Astrocyte (in vitro differentiated cells and primary cell): ENCODE data around the gene PPP1R16B. TPM values are rescaled to one million over a fixed set of nuclear protein-coding genes. Genes with fewer than 3 reads are reported as not detected.

Experiments
- DNase-seq: peaks from one replicate; pipeline ENCODE4 v3.0.0-alpha.2; 2010; ENCODE audit warnings: low read depth
- FAIRE-seq: peaks from 2 replicates; lab custom pipeline; 2011; peaks lifted over from hg19 to GRCh38; lab: Jason Lieb, UNC
- H2AFZ ChIP-seq: 2 replicates; pipeline ENCODE4 v1.6.0; 2012; ENCODE audit warnings: low read depth, low read length, inconsistent platforms
- H3K27ac ChIP-seq: 2 replicates; pipeline ENCODE4 v1.5.1; 2011; ENCODE audit warnings: low read depth, low read length, inconsistent platforms
- H3K27me3 ChIP-seq: 2 replicates; pipeline ENCODE4 v1.6.0; 2011; ENCODE audit warnings: low read length, inconsistent platforms; ENCODE audit not compliant: insufficient read depth
- H3K36me3 ChIP-seq: 2 replicates; pipeline ENCODE4 v1.5.1; 2011; ENCODE audit warnings: low read length, inconsistent platforms; ENCODE audit not compliant: insufficient read depth
- H3K4me1 ChIP-seq: 2 replicates; pipeline ENCODE4 v1.5.1; 2011; ENCODE audit warnings: low read length, inconsistent platforms; ENCODE audit not compliant: insufficient read depth
- H3K4me2 ChIP-seq: 2 replicates; pipeline ENCODE4 v1.6.0; 2012; ENCODE audit warnings: low read length, inconsistent platforms
- H3K4me3 ChIP-seq: 2 replicates; pipeline ENCODE4 v1.5.1; 2011; ENCODE audit warnings: low read depth, mild to moderate bottlenecking, low read length, inconsistent platforms; ENCODE audit not compliant: insufficient read depth
- H3K79me2 ChIP-seq: 2 replicates; pipeline ENCODE4 v1.6.0; 2012; ENCODE audit warnings: mild to moderate bottlenecking, low read length, inconsistent platforms; ENCODE audit not compliant: insufficient read depth
- H3K9ac ChIP-seq: 2 replicates; pipeline ENCODE4 v1.6.0; 2012; ENCODE audit warnings: mild to moderate bottlenecking, low read length, inconsistent platforms
- H3K9me3 ChIP-seq: 2 replicates; pipeline ENCODE4 v1.5.1; 2012; ENCODE audit warnings: low read depth, mild to moderate bottlenecking, low read length, inconsistent platforms; ENCODE audit not compliant: insufficient read depth
- H4K20me1 ChIP-seq: 2 replicates; pipeline ENCODE4 v1.6.0; 2012; ENCODE audit warnings: low read length, inconsistent platforms; ENCODE audit not compliant: insufficient read depth
- H3K27ac Mint-ChIP-seq: one replicate; pipeline ENCODE4 v1.8.0; 2021; ENCODE audit warnings: mild to moderate bottlenecking, mixed read lengths; ENCODE audit not compliant: unreplicated experiment
- H3K27me3 Mint-ChIP-seq: one replicate; pipeline ENCODE4 v1.8.0; 2021; ENCODE audit warnings: low read depth, mixed read lengths; ENCODE audit not compliant: unreplicated experiment
- H3K36me3 Mint-ChIP-seq: one replicate; pipeline ENCODE4 v1.8.0; 2021; ENCODE audit warnings: low read depth, mixed read lengths; ENCODE audit not compliant: unreplicated experiment
- H3K4me1 Mint-ChIP-seq: one replicate; pipeline ENCODE4 v1.8.0; 2021; ENCODE audit warnings: low read depth, mixed read lengths; ENCODE audit not compliant: unreplicated experiment
- H3K4me3 Mint-ChIP-seq: one replicate; pipeline ENCODE4 v1.8.0; 2021; ENCODE audit warnings: mild to moderate bottlenecking, moderate library complexity, mixed read lengths; ENCODE audit not compliant: unreplicated experiment
- H3K9me3 Mint-ChIP-seq: one replicate; pipeline ENCODE4 v1.8.0; 2021; ENCODE audit warnings: mild to moderate bottlenecking, mixed read lengths; ENCODE audit not compliant: unreplicated experiment
- CTCF ChIP-seq: IDR thresholded peaks from 2 replicates; pipeline ENCODE4 v1.5.1; 2011; ENCODE audit warnings: low read depth, mild to moderate bottlenecking, inconsistent platforms, low read length, moderate library complexity; ENCODE audit not compliant: insufficient read depth
- EZH2 ChIP-seq: IDR thresholded peaks from 2 replicates; pipeline ENCODE4 v1.6.1; 2012; ENCODE audit warnings: mild to moderate bottlenecking, low read length, inconsistent platforms; ENCODE audit not compliant: insufficient read depth
- total RNA-seq: library from RNA; stranded (reverse); gene quantifications from 2 replicates; pipeline ENCODE4 v1.2.1, GENCODE V29; 2021

Gene PPP1R16B
- total RNA-seq, 1 donor from 2014 or later = 0.68 TPM

DNA sequence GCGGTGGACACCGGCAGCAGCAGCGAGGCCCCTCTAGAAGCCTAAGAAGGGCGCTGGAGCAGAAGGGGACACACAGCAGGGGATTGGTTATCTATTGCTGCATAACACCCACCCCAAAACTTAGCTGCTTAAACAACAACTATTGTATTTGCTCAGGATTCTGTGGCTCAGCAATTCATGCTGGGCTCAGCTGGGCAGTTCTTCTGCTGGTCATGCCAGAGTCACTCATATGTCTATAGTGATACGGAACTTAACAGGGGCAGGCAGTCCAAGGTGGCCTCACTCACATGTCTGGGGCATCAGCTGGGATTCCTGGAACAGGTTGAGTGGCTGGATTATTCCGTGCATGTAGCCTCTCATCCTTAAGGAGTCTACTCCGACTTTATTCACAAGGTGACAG lies 17.6 kb upstream of the PPP1R16B start:
- H3K9ac ChIP-seq = no peak overlapping the region
- no peaks in the 10 kb centered on the region for H3K9me3 ChIP-seq
- no peak overlapping the region for H3K4me3 Mint-ChIP-seq
- FAIRE-seq = no peak
- no peaks in the 10 kb centered on the region for H3K27me3 ChIP-seq
- no peak overlapping the region for H3K27ac ChIP-seq
- TF ChIP-seq CTCF (no peak), EZH2 (no peak)
- no peaks in the 10 kb centered on the region for H3K9me3 Mint-ChIP-seq
- H3K36me3 Mint-ChIP-seq = no peaks in the 10 kb centered on the region
- no peak overlapping the region for H3K4me3 ChIP-seq
- no peak overlapping the region for H3K4me2 ChIP-seq
- H3K27ac Mint-ChIP-seq = no peak overlapping the region
- H4K20me1 ChIP-seq = no peaks in the 10 kb centered on the region
- H3K4me1 ChIP-seq = no peaks in the 10 kb centered on the region
- peaks cover 2% of the 10 kb centered on the region for H3K27me3 Mint-ChIP-seq
- peaks cover 2% of the 10 kb centered on the region for H3K4me1 Mint-ChIP-seq
- no peak for DNase-seq
- no peaks in the 10 kb centered on the region for H3K79me2 ChIP-seq
- no peaks in the 10 kb centered on the region for H3K36me3 ChIP-seq
- no peak overlapping the region for H2AFZ ChIP-seq

GRCh38 chr20:38789503-38790199 lies 15.8 kb upstream of the PPP1R16B start:
- TF ChIP-seq EZH2 (no peak), CTCF (no peak)
- Histone ChIP-seq H3K36me3 (no peaks in the 10 kb centered on the region), H2AFZ (no peak overlapping the region), H3K27ac (no peak overlapping the region), H3K4me2 (no peak overlapping the region), H4K20me1 (no peaks in the 10 kb centered on the region), H3K27me3 (no peaks in the 10 kb centered on the region), H3K4me3 (no peak overlapping the region), H3K79me2 (no peaks in the 10 kb centered on the region), H3K4me1 (no peaks in the 10 kb centered on the region), H3K9ac (no peak overlapping the region), H3K9me3 (no peaks in the 10 kb centered on the region)
- no peaks in the 10 kb centered on the region for H3K36me3 Mint-ChIP-seq
- peaks cover 2% of the 10 kb centered on the region for H3K4me1 Mint-ChIP-seq
- peak; percentile 34 for DNase-seq
- no peak for FAIRE-seq
- H3K27ac Mint-ChIP-seq = no peak overlapping the region
- peaks cover 2% of the 10 kb centered on the region for H3K27me3 Mint-ChIP-seq
- H3K4me3 Mint-ChIP-seq = no peak overlapping the region
- H3K9me3 Mint-ChIP-seq = no peaks in the 10 kb centered on the region
